OCI-LY1 (cell line): ENCODE measurements around the gene CACNG4.

ENCODE experiments used
- H2AFZ ChIP-seq: fragments of 200-600 bp; sonication (generic), shearing (Covaris generic); 2 replicates; pipeline ENCODE4 v1.6.0; 2014; ENCODE audit warnings: antibody characterized with exemption, mild to moderate bottlenecking, low read length
- H3F3A ChIP-seq: fragments of 200-600 bp; sonication (generic), shearing (Covaris generic); 2 replicates; pipeline ENCODE4 v1.6.0; 2014; ENCODE audit warnings: mild to moderate bottlenecking, antibody characterized with exemption, low read length, moderate library complexity; ENCODE audit not compliant: insufficient read depth
- H3K27ac ChIP-seq: fragments of 200-600 bp; sonication (generic); 2 replicates; pipeline ENCODE4 v1.5.1; 2014; ENCODE audit warnings: low read length, mixed run types, mild to moderate bottlenecking, low read depth; ENCODE audit not compliant: poor library complexity, severe bottlenecking
- H3K27me3 ChIP-seq: fragments of 200-600 bp; sonication (generic); 2 replicates; pipeline ENCODE4 v1.6.0; 2014; ENCODE audit warnings: antibody characterized with exemption, mild to moderate bottlenecking, low read length, moderate library complexity; ENCODE audit not compliant: insufficient read depth
- H3K36me3 ChIP-seq: fragments of 200-600 bp; sonication (generic); 2 replicates; pipeline ENCODE4 v1.6.1; 2014; ENCODE audit warnings: mild to moderate bottlenecking, antibody characterized with exemption, low read length, moderate library complexity, mixed read lengths; ENCODE audit not compliant: insufficient read depth
- H3K4me1 ChIP-seq: fragments of 200-600 bp; sonication (generic); 2 replicates; pipeline ENCODE4 v1.5.1; 2014; ENCODE audit warnings: mild to moderate bottlenecking, low read length, moderate library complexity; ENCODE audit not compliant: insufficient read depth, severe bottlenecking
- H3K4me2 ChIP-seq: fragments of 200-600 bp; sonication (generic), shearing (Covaris generic); 2 replicates; pipeline ENCODE4 v1.6.1; 2014; ENCODE audit warnings: low read length
- H3K4me3 ChIP-seq: fragments of 200-600 bp; sonication (generic); 2 replicates; pipeline ENCODE4 v1.5.1; 2014; ENCODE audit warnings: low read length, low read depth, mild to moderate bottlenecking, mixed read lengths; ENCODE audit not compliant: poor library complexity, severe bottlenecking
- H3K79me2 ChIP-seq: fragments of 200-600 bp; shearing (Covaris generic); 2 replicates; pipeline ENCODE4 v1.6.1; 2016; ENCODE audit warnings: mixed run types, low read length, mixed read lengths; ENCODE audit not compliant: insufficient read depth
- H3K9ac ChIP-seq: fragments of 200-600 bp; sonication (generic), shearing (Covaris generic); 2 replicates; pipeline ENCODE4 v1.6.1; 2014; ENCODE audit warnings: mild to moderate bottlenecking, low read length, mixed read lengths
- H3K9me2 ChIP-seq: fragments of 200-600 bp; sonication (generic), shearing (Covaris generic); 2 replicates; pipeline ENCODE4 v1.6.1; 2014; ENCODE audit warnings: low read depth, mild to moderate bottlenecking, low read length, mixed read lengths
- H3K9me3 ChIP-seq: fragments of 200-600 bp; shearing (Covaris generic); 2 replicates; pipeline ENCODE4 v1.6.1; 2014; ENCODE audit warnings: low read length, mixed read lengths
- H4K20me1 ChIP-seq: fragments of 200-600 bp; sonication (generic), shearing (Covaris generic); 2 replicates; pipeline ENCODE4 v1.6.0; 2016; ENCODE audit warnings: mild to moderate bottlenecking, low read length; ENCODE audit not compliant: insufficient read depth
- CTCF ChIP-seq: fragments of 200-600 bp; sonication (generic), shearing (Covaris generic); IDR thresholded peaks from 2 replicates; pipeline ENCODE4 v1.5.1; 2017; ENCODE audit warnings: mild to moderate bottlenecking, antibody characterized with exemption, low read length, moderate library complexity, mixed read lengths
- EZH2 ChIP-seq: fragments of 200-600 bp; sonication (generic), shearing (Covaris generic); IDR thresholded peaks from 2 replicates; pipeline ENCODE4 v1.8.0; 2017; ENCODE audit warnings: borderline replicate concordance, mixed run types, mild to moderate bottlenecking, antibody characterized with exemption, low read length, moderate library complexity, mixed read lengths

Gene CACNG4

GRCh38 chr17:66965801-66966262 lies 1.3 kb downstream of the CACNG4 start:
- no peak overlapping the region for H3K4me3 ChIP-seq
- no peaks in the 10 kb centered on the region for H4K20me1 ChIP-seq
- H3K9me3 ChIP-seq, result no peaks in the 10 kb centered on the region
- no peaks in the 10 kb centered on the region for H3F3A ChIP-seq
- H3K9me2 ChIP-seq, result no peaks in the 10 kb centered on the region
- H3K79me2 ChIP-seq, result no peaks in the 10 kb centered on the region
- H3K27me3 ChIP-seq, result no peaks in the 10 kb centered on the region
- no peak overlapping the region for H2AFZ ChIP-seq
- TF ChIP-seq CTCF (no peak), EZH2 (no peak)
- H3K4me2 ChIP-seq, result no peak overlapping the region
- H3K4me1 ChIP-seq, result no peaks in the 10 kb centered on the region
- no peak overlapping the region for H3K27ac ChIP-seq
- no peaks in the 10 kb centered on the region for H3K36me3 ChIP-seq
- no peak overlapping the region for H3K9ac ChIP-seq

GRCh38 chr17:66966298-66966697 lies 1.8 kb downstream of the CACNG4 start:
- TF ChIP-seq CTCF, result no peak
- TF ChIP-seq EZH2, result no peak
- no peaks in the 10 kb centered on the region for H3K36me3 ChIP-seq
- no peaks in the 10 kb centered on the region for H3K9me2 ChIP-seq
- no peaks in the 10 kb centered on the region for H3K9me3 ChIP-seq
- no peaks in the 10 kb centered on the region for H3K4me1 ChIP-seq
- no peak overlapping the region for H3K4me2 ChIP-seq
- no peaks in the 10 kb centered on the region for H3F3A ChIP-seq
- H3K27me3 ChIP-seq, result no peaks in the 10 kb centered on the region
- H4K20me1 ChIP-seq, result no peaks in the 10 kb centered on the region
- no peak overlapping the region for H3K9ac ChIP-seq
- H3K79me2 ChIP-seq, result no peaks in the 10 kb centered on the region
- H3K27ac ChIP-seq, result no peak overlapping the region
- no peak overlapping the region for H2AFZ ChIP-seq
- H3K4me3 ChIP-seq, result no peak overlapping the region

- Histone ChIP-seq H3K9me2 (no peaks in the 10 kb centered on the region), H3K79me2 (no peaks in the 10 kb centered on the region), H3K27me3 (no peaks in the 10 kb centered on the region), H3K9ac (no peak overlapping the region), H4K20me1 (no peaks in the 10 kb centered on the region), H3K36me3 (no peaks in the 10 kb centered on the region), H2AFZ (no peak overlapping the region), H3K4me1 (no peaks in the 10 kb centered on the region), H3K4me2 (no peak overlapping the region), H3K27ac (no peak overlapping the region), H3K9me3 (no peaks in the 10 kb centered on the region), H3F3A (no peaks in the 10 kb centered on the region), H3K4me3 (no peak overlapping the region)
- TF ChIP-seq EZH2 (no peak), CTCF (no peak)
Observed at GRCh38 chr17:66966704-66967418, 2.4 kb downstream of the CACNG4 start.
